GM19455 (cell line): ENCODE measurements around the gene KHDC1L.
"Not testable (repeated sequence)": the region's sequence is repeated elsewhere in the genome, so short reads cannot be mapped to it uniquely, and the experiment has no call there.

Experiments
- ATAC-seq: cut with Tn5 transposase; IDR thresholded peaks from one replicate; pipeline ENCODE4 v1.9.1; 2021; ENCODE audit not compliant: unreplicated experiment

Gene KHDC1L, protein sequence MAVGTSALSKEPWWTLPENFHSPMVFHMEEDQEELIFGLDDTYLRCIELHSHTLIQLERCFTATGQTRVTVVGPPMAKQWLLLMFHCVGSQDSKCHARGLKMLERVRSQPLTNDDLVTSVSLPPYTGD

DNA sequence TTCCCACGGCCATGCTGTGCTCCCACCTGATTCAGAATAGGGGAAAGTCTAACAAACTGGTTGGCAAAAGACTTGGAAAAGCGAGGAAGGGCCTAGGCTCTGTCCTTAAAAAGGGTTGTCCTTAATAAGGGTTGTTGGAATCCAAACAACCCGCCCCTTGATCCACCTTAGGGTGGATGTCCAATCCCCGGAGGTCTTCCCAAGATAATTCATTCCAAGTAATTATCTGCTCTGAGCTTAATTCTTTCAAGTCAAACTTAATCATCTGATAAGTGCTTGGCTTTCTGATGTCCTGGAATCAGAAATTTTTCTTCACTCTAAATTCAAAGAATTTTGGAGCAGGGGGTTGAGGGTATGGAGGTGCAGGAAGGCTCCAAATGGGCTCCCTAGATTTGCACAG, at the start of gene KHDC1L:
TSS of gene KHDC1L (minus strand) at position 101 of the 400 bp plus-strand sequence. CDS start at position 13, 88 bp downstream.
- no peak for ATAC-seq

DNA sequence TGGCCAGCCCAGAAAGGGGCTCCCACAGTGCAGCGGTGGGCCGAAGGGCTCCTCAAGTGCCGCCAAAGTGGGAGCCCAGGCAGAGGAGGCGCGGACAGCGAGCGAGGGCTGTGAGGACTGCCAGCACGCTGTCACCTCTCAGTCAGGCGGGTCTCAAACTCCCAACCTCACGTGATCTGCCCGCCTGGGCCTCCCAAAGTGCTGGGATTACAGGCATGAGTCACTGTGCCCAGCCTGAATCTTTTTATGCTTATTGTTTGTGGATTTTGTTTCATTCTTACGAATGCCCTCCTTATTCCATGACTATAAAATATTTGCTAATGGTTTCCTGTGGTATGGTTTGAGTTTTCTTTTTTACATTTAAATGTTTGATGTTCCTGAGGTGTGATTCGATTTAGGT, 44.0 kb upstream of the KHDC1L start:
- ATAC-seq = not testable (repeated sequence)

DNA sequence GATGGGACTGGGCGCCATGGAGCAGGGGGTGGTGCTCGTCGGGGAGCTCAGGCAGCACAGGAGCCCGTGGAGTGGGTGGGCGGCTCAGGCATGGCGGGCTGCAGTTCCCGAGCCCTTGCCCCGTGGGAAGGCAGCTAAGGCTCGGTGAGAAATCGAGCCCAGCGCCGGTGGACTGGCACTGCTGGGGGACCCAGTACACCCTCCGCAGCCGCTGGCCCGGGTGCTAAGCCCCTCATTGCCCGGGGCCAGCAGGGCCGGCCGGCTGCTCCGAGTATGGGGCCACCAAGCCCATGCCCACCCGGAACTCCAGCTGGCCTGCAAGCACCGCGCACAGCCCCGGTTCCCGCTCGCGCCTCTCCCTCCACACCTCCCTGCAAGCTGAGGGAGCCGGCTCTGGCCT, 43.6 kb upstream of the KHDC1L start:
- ATAC-seq = not testable (repeated sequence)

DNA sequence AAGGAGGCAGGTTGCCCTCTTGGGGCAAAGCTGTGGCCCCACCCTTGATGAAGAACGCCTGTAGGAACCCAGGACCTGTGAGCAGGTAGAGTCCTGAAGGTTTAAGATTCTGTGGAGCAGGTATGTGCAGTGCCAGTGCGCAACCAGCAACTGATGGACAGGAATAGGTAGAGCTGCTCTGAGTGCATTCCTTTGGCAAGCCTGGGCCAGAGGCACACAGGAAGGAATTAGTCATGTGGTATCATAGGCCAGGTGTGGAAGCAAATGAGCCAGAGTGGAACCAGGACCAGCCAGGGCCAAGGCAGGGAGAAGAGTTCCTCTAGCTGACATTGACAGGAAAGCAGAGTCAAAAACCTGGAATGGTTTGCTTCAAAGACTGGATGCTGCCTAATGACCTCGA, 39.1 kb upstream of the KHDC1L start:
- ATAC-seq = no peak

DNA sequence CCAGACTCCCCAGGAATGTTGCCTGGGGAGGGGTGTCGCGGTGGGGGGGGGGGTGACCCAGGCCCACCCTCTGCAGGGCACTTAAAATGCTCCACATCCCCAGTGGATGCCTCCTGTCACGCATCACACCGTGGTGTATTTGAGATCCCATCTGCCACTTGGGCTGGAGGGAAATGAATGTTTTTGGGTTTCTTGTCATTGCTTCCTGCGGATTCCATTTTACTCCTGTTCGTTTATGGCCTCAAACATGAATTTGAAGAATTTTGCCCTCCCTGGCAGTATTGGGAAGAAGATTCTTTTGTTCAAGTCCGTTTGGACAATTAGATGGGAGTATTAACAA, 38.2 kb upstream of the KHDC1L start:
- peak; percentile 17 for ATAC-seq

DNA sequence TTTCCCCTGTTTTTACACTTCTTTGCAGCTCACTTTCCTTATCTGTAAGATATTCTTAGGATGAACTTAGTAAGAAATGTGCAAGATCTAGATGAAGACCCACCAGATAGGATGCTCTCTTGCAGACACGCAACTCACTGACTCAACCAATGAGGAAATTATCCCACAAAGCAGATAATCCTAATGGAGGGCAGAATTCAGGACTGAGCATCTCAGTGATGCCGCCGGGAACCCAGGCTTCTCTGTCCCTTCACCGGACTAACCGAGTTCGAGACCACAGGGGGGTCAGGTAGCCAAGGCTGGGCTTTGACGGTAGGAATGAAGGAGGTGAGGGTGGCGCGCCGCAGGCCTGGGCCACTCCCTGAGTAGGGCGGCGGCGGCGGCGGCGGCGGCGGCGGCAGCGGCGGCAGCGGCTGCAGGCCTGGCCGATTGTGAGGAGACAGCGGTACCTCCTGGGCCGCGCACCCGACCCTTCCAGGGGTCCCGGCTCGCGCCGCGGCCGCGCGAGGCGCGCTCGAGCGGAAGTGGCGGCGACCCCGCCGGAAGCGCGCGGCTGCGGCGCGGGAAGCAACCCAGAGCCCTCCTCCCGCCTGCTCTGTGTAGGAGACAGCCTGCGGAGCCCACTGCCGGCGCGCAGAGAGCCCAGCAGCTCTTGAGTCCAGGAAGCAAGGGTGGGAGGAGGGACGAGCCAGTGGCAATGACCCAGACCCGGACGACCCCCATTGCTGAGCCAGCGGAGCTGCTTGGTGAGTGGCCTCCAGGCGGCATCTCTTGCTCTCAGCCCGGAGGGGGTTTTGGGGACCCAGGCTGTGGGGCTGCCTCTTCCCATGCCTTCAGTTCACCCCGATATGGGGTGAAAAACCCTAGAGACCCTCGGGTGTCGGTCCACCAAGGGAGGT, 37.6 kb upstream of the KHDC1L start, which contains the start of gene KHDC1:
TSS of gene KHDC1 (minus strand) at position 526 of the 899 bp plus-strand sequence. CDS start 20,679 bp downstream, outside the sequence.
- ATAC-seq = peak; percentile 93

DNA sequence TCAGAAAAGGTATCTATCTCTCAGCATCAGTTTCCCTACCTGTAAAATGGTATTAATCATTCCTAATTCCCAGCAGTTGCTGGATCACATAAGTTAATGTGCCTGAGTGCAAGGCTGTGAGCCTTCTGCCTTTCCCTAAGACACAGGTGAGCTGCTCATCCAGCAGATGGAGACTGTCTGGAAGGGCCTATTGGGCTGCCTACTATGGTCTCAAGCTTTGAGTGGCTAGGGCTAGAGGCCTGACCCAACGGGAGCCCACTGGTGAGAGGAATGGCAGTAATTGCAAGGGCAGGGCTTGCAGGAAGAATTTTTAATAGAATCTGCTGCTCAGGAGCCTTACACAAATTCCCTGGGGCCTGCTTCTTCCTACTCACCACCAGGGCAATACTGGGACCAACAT, 33.4 kb upstream of the KHDC1L start:
- ATAC-seq = no peak

DNA sequence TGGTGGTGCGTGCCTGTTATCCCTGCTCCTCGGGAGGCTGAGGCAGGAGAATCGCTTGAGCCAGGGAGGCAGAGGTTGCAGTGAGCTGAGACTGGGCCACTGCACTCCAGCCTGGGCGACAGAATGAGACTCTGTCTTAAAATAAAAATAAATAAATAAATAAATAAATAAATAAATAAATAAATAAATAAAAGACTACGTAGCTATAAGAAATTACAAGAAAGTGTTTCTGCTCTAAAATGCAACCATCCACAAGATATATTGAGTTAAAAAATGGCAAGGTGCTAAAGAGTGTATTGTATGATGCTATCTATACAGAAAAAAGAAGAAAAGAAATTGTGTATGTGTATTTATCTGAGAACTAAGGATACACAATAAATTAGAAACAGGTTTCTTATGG, 29.0 kb upstream of the KHDC1L start:
- ATAC-seq = not testable (repeated sequence)

DNA sequence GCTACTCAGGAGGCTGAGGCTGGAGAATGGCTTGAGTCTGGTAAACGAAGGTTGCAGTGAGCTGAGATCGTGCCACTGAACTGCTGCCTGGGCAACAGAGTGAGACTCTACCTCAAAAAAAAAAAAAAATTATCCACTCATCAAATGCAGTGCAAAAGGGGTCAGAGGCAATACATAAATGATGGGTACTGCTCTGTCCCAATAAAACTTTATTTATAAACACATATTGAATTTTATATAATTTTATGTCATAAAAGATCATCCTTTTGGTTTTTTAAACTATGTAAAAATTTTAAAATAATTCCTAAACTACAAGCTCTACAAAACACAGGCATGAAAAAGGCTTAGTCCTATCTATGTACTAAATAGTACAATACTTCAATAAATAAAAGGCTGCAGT, 27.4 kb upstream of the KHDC1L start:
- ATAC-seq = no peak

DNA sequence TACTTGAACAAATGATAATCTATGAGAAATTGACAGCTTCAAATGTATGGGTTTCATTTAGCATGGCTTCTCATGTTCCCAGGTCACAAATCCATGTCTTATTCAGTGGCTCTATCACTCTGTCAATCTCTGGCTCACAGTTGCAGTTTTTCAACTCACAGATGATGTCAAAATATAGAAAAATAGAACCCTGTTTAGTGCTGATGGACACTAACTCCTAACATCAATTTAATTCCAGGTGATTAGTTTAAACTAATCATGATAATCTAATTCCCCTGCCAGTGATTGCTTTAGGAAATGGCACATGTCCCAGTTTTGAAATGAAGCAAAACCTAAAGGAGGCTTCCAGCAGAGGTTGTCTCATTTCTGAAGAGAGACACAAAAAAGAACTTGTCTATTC, 24.7 kb upstream of the KHDC1L start:
- no peak for ATAC-seq

DNA sequence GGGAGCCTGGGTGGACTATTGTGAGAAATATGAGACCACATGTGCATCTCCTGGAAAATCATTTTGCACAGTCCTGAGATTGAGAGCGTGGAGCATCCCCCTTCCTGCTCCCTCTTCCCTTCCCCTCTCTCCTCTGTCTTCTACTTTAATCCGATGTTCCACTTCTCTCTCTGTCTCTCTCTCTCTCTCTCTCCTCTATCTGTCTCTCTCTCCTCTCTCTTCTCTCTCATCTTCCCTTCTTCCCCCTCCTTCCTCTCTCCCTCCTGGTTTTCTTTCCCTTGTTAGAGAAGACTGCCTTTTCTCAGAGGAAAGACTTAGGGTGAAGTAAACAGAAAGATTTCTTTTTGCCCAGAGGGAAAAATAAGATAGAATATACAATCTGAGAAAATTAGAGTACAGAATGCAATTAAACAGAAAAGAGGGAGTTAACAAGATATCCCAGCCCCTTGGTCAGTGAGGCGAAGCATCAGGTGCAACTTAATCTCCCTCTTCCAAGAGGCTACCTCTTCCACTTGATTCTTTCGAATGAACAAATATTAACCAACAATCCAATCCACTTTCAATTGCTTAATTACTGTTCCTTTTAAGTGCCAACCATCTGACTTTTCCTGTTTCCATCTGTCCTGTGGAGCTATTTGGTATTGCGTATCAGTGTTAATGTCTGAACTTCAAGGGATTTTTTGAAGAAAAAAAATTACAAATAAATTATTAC, 23.1 kb upstream of the KHDC1L start:
- ATAC-seq = no peak

DNA sequence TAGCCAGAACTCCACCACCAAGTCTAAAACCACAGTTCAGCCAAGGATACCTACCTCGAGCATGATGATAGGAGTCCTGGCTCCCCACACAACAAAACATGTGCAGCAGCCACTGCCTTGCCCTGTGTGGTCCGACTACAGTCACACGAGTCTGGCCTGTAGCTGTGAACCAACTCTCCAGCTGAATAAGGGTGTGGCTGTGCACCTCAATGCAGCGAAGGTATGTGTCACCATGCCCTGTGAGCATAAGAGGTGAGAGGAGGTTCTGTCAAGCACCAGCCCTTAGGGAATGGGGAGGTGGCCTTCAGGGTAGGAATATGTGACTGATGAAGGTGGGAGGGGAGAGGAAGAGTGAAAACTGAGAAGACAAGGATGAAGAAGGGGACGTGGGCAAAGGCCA, 16.7 kb upstream of the KHDC1L start:
- ATAC-seq = no peak

DNA sequence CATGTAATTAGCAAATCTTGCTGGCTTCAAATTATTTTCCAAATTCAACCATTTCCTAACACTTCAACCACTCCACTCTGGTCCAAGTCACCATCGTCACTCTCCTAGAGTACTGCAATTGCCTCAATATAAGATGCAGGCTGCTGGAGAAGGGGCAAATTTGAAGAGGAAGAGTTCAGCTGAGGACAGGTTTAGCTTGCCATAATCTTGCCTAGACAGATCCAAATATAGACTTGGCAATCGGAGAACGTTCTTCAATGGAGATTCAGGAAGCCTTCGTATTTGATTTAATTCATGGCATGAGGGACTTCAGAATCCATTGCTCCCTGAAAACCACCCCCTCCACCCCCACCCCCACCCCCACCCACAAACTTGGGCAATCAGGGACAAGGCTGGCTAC, 15.4 kb upstream of the KHDC1L start:
- ATAC-seq = no peak

DNA sequence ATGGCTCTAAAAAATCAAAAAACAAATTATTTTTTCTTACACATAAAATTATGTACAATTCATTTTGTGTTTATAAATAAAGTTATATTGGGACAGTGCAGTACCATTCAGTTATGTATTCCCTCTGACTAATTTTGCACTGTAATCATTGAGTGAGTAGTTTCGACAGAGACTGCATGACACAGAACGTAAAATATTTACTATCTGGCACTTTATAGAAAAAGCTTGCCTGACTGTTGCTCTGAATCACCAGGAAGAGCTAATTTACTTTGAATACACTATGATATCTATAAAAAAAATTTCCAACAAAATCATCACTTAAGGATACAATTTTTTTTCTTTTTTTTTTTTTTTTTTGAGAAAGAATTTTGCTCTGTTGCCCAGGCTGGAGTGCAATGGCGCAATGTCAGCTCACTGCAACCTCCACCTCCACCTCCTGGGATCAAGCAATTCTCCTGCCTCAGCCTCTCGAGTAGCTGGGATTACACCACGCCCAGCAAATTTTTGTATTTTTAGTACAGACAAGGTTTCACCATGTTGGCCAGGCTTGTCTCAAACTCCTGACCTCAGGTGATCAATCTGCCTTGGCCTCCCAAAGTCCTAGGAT, 11.0 kb upstream of the KHDC1L start:
- ATAC-seq = no peak

DNA sequence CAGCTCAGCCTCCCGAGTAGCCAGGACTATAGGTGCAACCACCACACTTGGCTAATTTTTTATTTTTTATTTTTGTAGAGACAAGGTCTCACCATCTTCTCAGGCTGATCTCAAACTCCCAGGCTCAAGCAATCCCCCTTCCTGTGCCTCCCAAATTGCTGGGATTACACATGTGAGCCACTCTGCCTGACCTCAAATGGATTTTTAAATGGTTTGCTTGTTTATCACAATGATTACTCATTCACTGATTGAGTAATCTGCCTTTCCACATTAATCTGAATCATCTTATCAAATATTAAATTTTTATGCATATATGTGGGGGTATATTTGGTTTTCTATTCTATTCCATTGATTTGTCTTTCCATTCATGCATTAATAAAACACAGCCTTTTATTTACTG, 9.4 kb upstream of the KHDC1L start:
- ATAC-seq = no peak

DNA sequence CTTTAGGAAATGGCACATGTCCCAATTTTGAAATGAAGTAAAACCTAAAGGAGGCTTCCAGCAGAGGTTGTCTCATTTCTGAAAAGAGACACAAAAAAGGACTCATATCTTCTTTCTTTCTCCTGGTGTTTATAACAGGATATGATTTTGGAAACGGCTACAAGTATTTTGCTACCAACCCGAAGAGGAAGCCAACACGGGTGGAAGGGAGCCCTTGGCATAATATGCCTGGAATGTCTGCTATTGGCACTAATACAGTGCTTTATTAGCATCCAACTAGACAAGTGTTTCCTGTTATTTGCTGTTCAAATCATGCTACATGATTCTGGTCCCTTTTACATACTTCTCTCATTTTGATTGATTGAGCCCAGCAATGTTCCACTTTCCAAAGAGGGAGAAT, 8.7 kb upstream of the KHDC1L start:
- ATAC-seq = not testable (repeated sequence)

DNA sequence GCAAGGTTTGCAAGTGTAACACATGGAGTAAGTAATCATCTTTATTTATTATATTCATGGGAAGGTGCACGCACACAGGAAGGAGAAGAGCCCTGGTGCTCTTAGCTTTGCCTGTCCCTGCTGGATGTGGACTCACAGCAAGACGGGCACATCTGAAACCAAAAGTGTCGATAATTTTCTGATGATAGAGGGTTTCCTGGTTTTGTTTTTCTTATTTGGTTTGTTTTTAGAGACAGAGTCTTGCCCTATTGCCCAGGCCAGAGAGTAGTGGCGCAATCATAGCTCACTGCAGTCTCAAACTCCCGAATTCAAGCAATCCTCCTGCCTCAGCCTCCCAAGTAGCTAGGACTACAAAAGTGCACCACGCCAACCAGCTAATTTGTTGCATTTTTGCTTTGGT, 7.8 kb upstream of the KHDC1L start:
- ATAC-seq = no peak

DNA sequence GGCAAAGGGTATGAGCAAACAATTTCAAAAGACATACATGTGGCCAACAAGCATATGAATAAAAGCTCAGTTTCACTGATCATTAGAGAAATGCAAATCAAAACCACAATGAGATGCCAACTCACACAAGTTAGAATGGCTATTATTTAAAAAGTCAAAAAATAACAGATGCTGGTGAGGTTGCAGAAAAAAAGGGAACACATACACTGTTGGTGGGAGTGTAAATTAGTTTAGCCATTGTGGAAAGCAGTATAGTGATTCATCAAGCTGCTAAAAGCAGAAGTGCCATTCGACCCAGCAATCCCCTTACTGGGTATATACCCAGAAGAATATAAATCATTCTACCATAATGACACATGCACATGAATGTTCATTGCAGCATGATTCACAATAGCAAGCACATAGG, 6.7 kb upstream of the KHDC1L start:
- ATAC-seq = no peak

DNA sequence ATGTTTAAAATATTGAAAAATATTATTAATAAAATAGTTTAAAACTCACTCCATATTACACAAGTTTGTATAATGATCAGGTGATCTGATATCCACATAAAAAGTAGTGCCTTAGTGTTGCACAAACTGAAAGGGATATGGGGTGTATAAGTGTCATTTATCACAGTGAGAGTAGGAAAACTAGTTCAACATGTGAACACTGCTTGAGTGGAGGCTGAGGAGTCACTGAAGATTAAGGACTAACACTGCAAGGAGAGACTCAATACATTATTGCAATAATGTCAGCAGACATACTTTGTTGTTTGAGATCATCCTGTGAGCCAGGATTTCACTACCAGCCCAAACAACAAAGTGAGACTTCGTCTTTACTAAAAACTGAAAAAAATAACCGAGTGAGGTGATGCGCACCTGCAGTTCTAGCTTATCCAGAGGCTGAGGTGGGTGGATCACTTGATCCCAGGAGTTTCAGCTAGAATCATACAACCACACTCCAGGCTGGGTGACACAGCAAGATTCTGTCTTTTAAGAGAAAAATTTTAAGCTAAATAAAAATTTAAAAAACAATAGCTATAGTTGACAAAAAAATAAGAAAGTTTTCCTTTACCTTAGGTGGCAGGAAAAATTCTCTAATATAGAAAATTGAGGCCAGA, 2.4 kb upstream of the KHDC1L start:
- no peak for ATAC-seq

DNA sequence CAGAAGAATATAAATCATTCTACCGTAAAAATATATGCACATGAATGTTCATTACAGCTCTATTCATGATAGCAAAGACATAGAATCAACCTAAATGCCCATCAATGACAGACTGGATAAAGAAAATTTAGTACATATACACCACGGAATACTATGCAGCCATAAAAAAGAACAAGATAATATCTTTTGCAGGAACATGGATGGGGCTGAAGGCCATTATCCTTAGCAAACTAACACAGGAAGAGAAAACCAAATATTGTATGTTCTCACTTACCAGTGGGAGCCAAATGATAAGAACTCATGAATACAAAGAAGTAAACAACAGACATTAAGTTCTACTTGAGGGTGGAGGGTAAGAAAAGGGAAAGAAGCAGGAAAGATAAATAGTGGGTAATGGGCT, 8.4 kb downstream of the KHDC1L start:
- no peak for ATAC-seq

DNA sequence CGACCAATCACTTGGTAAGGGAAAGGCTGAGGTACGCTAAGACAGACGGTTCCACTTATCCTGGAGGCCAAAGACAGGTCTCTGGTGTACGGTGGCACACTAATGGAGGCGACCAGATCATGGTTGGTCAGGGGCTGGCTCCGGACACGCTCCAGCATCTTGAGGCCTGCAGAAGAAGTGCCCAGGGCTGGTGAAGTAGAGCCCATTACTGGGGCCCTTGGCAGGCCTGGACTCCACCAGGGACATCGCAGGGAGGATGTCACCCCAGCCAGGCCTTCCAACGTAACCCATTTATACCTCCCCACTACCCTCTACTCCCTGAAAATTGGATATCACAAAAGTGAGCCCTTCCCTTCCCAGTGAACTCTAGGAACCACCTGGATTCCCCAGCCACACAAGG, 16.2 kb downstream of the KHDC1L start:
- ATAC-seq = no peak
